ACC112 (cell line): ENCODE measurements around the gene CD44.

Experiments used
- H2AFZ ChIP-seq: fragments of 200-600 bp; sonication (generic); one replicate; pipeline ENCODE4 v1.6.0; 2017; ENCODE audit warnings: antibody characterized with exemption, low read length; ENCODE audit not compliant: unreplicated experiment
- H3K27ac ChIP-seq: fragments of 200-600 bp; sonication (generic); 2 replicates; pipeline ENCODE4 v1.5.1; 2014; ENCODE audit warnings: low read depth, mild to moderate bottlenecking, antibody characterized with exemption, low read length, moderate library complexity
- H3K27me3 ChIP-seq: fragments of 200-600 bp; sonication (generic); 2 replicates; pipeline ENCODE4 v1.6.1; 2014; ENCODE audit warnings: mild to moderate bottlenecking, antibody characterized with exemption, low read length, moderate library complexity, mixed read lengths; ENCODE audit not compliant: insufficient read depth
- H3K36me3 ChIP-seq: fragments of 200-600 bp; sonication (generic); 2 replicates; pipeline ENCODE4 v1.6.1; 2016; ENCODE audit warnings: mild to moderate bottlenecking, antibody characterized with exemption, low read length, moderate library complexity, mixed read lengths; ENCODE audit not compliant: insufficient read depth
- H3K4me1 ChIP-seq: fragments of 200-600 bp; sonication (generic); one replicate; pipeline ENCODE4 v1.6.1; 2016; ENCODE audit warnings: low read length, mixed read lengths; ENCODE audit not compliant: insufficient read depth, unreplicated experiment, control insufficient read depth
- H3K4me3 ChIP-seq: fragments of 200-600 bp; sonication (generic); 2 replicates; pipeline ENCODE4 v1.5.1; 2014; ENCODE audit warnings: mild to moderate bottlenecking, low read depth, low read length
- H3K79me2 ChIP-seq: fragments of 200-600 bp; sonication (generic); one replicate; pipeline ENCODE4 v1.6.0; 2016; ENCODE audit warnings: low read length; ENCODE audit not compliant: control insufficient read depth, unreplicated experiment, insufficient read depth

The CD44 gene

GRCh38 chr11:35158701-35159510 is 19.9 kb downstream of the CD44 start:
- peaks cover 21% of the 10 kb centered on the region for H3K36me3 ChIP-seq
- peaks cover 68% of the 10 kb centered on the region for H3K4me1 ChIP-seq
- H3K27me3 ChIP-seq = no peaks in the 10 kb centered on the region
- peak overlapping the region; percentile 38; the same call in 1 of the 2 replicates for H3K27ac ChIP-seq
- peaks cover 99% of the 10 kb centered on the region for H3K79me2 ChIP-seq
- H3K4me3 ChIP-seq = no peak overlapping the region
- no peak overlapping the region for H2AFZ ChIP-seq

GRCh38 chr11:35160246-35160824 is 21.4 kb downstream of the CD44 start:
- H3K27ac ChIP-seq = peak overlapping the region; percentile 100
- no peak overlapping the region for H3K4me3 ChIP-seq
- peaks cover 99% of the 10 kb centered on the region for H3K79me2 ChIP-seq
- no peak overlapping the region for H2AFZ ChIP-seq
- no peaks in the 10 kb centered on the region for H3K27me3 ChIP-seq
- peaks cover 83% of the 10 kb centered on the region for H3K4me1 ChIP-seq
- H3K36me3 ChIP-seq = peaks cover 11% of the 10 kb centered on the region

- Histone ChIP-seq H3K4me3 (no peak overlapping the region), H3K79me2 (peaks cover 96% of the 10 kb centered on the region), H3K4me1 (peaks cover 89% of the 10 kb centered on the region), H2AFZ (no peak overlapping the region), H3K27me3 (no peaks in the 10 kb centered on the region), H3K27ac (peak overlapping the region; percentile 100), H3K36me3 (peaks cover 9% of the 10 kb centered on the region)
Measured at GRCh38 chr11:35160902-35161597, 22.1 kb downstream of the CD44 start.

GRCh38 chr11:35162745-35163144 is 23.8 kb downstream of the CD44 start:
- Histone ChIP-seq H3K27me3 (no peaks in the 10 kb centered on the region), H3K4me3 (peak overlapping the region; percentile 10; the same call in 1 of the 2 replicates), H3K79me2 (peaks cover 91% of the 10 kb centered on the region), H3K4me1 (peaks cover 100% of the 10 kb centered on the region), H2AFZ (no peak overlapping the region), H3K36me3 (peaks cover 6% of the 10 kb centered on the region), H3K27ac (peak overlapping the region; percentile 100)

GRCh38 chr11:35163209-35163608 is 24.2 kb downstream of the CD44 start:
- Histone ChIP-seq H2AFZ (no peak overlapping the region), H3K4me1 (peaks cover 100% of the 10 kb centered on the region), H3K36me3 (peaks cover 5% of the 10 kb centered on the region), H3K79me2 (peaks cover 91% of the 10 kb centered on the region), H3K27ac (peak overlapping the region; percentile 100), H3K27me3 (no peaks in the 10 kb centered on the region), H3K4me3 (peak overlapping the region; percentile 10; the same call in 1 of the 2 replicates)

GRCh38 chr11:35163702-35164496 is 24.9 kb downstream of the CD44 start:
- Histone ChIP-seq H3K36me3 (peaks cover 5% of the 10 kb centered on the region), H2AFZ (no peak overlapping the region), H3K27ac (peak overlapping the region; percentile 100), H3K4me1 (peaks cover 100% of the 10 kb centered on the region), H3K4me3 (no peak overlapping the region), H3K27me3 (no peaks in the 10 kb centered on the region), H3K79me2 (peaks cover 91% of the 10 kb centered on the region)

GRCh38 chr11:35165030-35165422 is 26.1 kb downstream of the CD44 start:
- H3K36me3 ChIP-seq = peaks cover 5% of the 10 kb centered on the region
- H3K4me3 ChIP-seq = peak overlapping the region; percentile 64; the same call in 1 of the 2 replicates
- no peaks in the 10 kb centered on the region for H3K27me3 ChIP-seq
- no peak overlapping the region for H2AFZ ChIP-seq
- peaks cover 91% of the 10 kb centered on the region for H3K79me2 ChIP-seq
- peak overlapping the region; percentile 100 for H3K27ac ChIP-seq
- peaks cover 100% of the 10 kb centered on the region for H3K4me1 ChIP-seq

- Histone ChIP-seq H3K4me1 (peaks cover 100% of the 10 kb centered on the region), H3K27me3 (no peaks in the 10 kb centered on the region), H3K79me2 (peaks cover 91% of the 10 kb centered on the region), H3K4me3 (peak overlapping the region; percentile 64), H3K27ac (peak overlapping the region; percentile 100), H2AFZ (no peak overlapping the region), H3K36me3 (peaks cover 5% of the 10 kb centered on the region)
Measured at GRCh38 chr11:35165423-35166368, 26.7 kb downstream of the CD44 start.

GRCh38 chr11:35166369-35167360 is 27.7 kb downstream of the CD44 start:
- H2AFZ ChIP-seq = no peak overlapping the region
- peaks cover 91% of the 10 kb centered on the region for H3K79me2 ChIP-seq
- peaks cover 7% of the 10 kb centered on the region for H3K36me3 ChIP-seq

More at GRCh38 chr11:35166369-35167360, 27.7 kb downstream of the CD44 start:
- peak overlapping the region; percentile 100 for H3K27ac ChIP-seq
- H3K4me3 ChIP-seq = peak overlapping the region; percentile 64
- peaks cover 97% of the 10 kb centered on the region for H3K4me1 ChIP-seq
- no peaks in the 10 kb centered on the region for H3K27me3 ChIP-seq
